HL-60 (cell line): ENCODE measurements around the gene AMN1.

ENCODE experiments used
- DNase-seq, 2 experiments: peaks; one replicate each; pipeline ENCODE4 v3.0.0-alpha.2; 2010 to 2020; ENCODE audit warnings: low read depth in 1 of 2, low spot score in 1 of 2
- H3K27ac ChIP-seq: fragments of 250-450 bp; sonication (Bioruptor Pico); replicated peaks from 2 replicates; pipeline ENCODE4 v1.5.1; 2020; ENCODE audit warnings: mild to moderate bottlenecking, moderate library complexity
- H3K27me3 ChIP-seq: fragments of 250-450 bp; sonication (Bioruptor Pico); 2 replicates; pipeline ENCODE4 v1.5.1; 2021; ENCODE audit warnings: mild to moderate bottlenecking, moderate library complexity; ENCODE audit not compliant: insufficient read depth, poor library complexity, severe bottlenecking
- H3K4me3 ChIP-seq: replicated peaks from 2 replicates; pipeline ENCODE4 v1.5.1; 2011; ENCODE audit warnings: mild to moderate bottlenecking, control low read depth, low read length; ENCODE audit not compliant: insufficient read depth
- CTCF ChIP-seq: IDR thresholded peaks from one replicate; pipeline ENCODE4 v1.5.1; 2011; ENCODE audit warnings: low read length, control low read depth, inconsistent platforms; ENCODE audit not compliant: insufficient read depth
- GABPA ChIP-seq: IDR thresholded peaks from 2 replicates; pipeline ENCODE4 v1.6.1; 2012; ENCODE audit warnings: low read depth
- POLR2AphosphoS5 ChIP-seq: IDR thresholded peaks from 2 replicates; pipeline ENCODE4 v1.6.1; 2012; ENCODE audit warnings: low read depth
- REST ChIP-seq: IDR thresholded peaks from 2 replicates; pipeline ENCODE4 v1.6.1; 2012; ENCODE audit warnings: low read depth; ENCODE audit not compliant: insufficient replicate concordance
- SPI1 ChIP-seq: IDR thresholded peaks from 2 replicates; pipeline ENCODE4 v1.6.1; 2012; ENCODE audit warnings: low read depth, mild to moderate bottlenecking, borderline replicate concordance

The AMN1 gene

GRCh38 chr12:31641509-31642090 lies 87.2 kb downstream of the AMN1 start:
- Histone ChIP-seq H3K27me3 (no peaks in the 10 kb centered on the region), H3K4me3 (no peak overlapping the region), H3K27ac (no peak overlapping the region)
- TF ChIP-seq REST (no peak), CTCF (no peak), GABPA (no peak), SPI1 (no peak), POLR2AphosphoS5 (no peak)
- no peak for DNase-seq

- no peak for DNase-seq
- H3K27ac ChIP-seq, result no peak overlapping the region
- TF ChIP-seq SPI1, result no peak
- H3K27me3 ChIP-seq, result no peaks in the 10 kb centered on the region
- no peak overlapping the region for H3K4me3 ChIP-seq
Measured at GRCh38 chr12:31634620-31635019, 94.2 kb downstream of the AMN1 start.

- Histone ChIP-seq H3K27me3 (no peaks in the 10 kb centered on the region), H3K4me3 (no peak overlapping the region), H3K27ac (no peak overlapping the region)
- TF ChIP-seq GABPA, result no peak
- no peak for TF ChIP-seq POLR2AphosphoS5
- no peak for DNase-seq
Measured at GRCh38 chr12:31633464-31633863, 95.4 kb downstream of the AMN1 start.

GRCh38 chr12:31631809-31632208 lies 97.0 kb downstream of the AMN1 start:
- DNase-seq, result no peak
- Histone ChIP-seq H3K27me3 (no peaks in the 10 kb centered on the region), H3K27ac (no peak overlapping the region), H3K4me3 (no peak overlapping the region)
- TF ChIP-seq CTCF, result no peak
- TF ChIP-seq POLR2AphosphoS5, result no peak
- no peak for TF ChIP-seq SPI1
- TF ChIP-seq REST, result no peak
- TF ChIP-seq GABPA, result no peak

- Histone ChIP-seq H3K4me3 (no peak overlapping the region), H3K27ac (no peak overlapping the region), H3K27me3 (no peaks in the 10 kb centered on the region)
- TF ChIP-seq GABPA (no peak), REST (no peak), POLR2AphosphoS5 (no peak), CTCF (no peak), SPI1 (no peak)
- no peak for DNase-seq
Measured at GRCh38 chr12:31631023-31631724, 97.6 kb downstream of the AMN1 start.
